PFSK-1 (cell line): ENCODE measurements around the gene FOXF2.

Source experiments
- FOXP2 ChIP-seq: optimal IDR thresholded peaks from 2 replicates; pipeline ENCODE3; 2011; ENCODE audit warnings: borderline replicate concordance, control low read depth, inconsistent platforms; ENCODE audit not compliant: insufficient read depth; ENCODE audit errors: extremely low read length, extremely low read depth
- POLR2AphosphoS5 ChIP-seq: IDR thresholded peaks from 2 replicates; pipeline ENCODE4 v1.6.1; 2012; ENCODE audit warnings: low read depth, mild to moderate bottlenecking, control low read depth, low read length, moderate library complexity
- REST ChIP-seq, 2 experiments: IDR thresholded peaks; 2 replicates each; pipeline versions ENCODE4 v1.6.1 to v1.8.0; 2011 to 2012; ENCODE audit warnings: low read depth in 2 of 2, low read length in 2 of 2, control low read depth in 1 of 2, inconsistent platforms in 1 of 2, mild to moderate bottlenecking in 1 of 2, moderate library complexity in 1 of 2; ENCODE audit not compliant: insufficient read depth in 1 of 2
- SIN3A ChIP-seq: IDR thresholded peaks from 2 replicates; pipeline ENCODE4 v1.6.1; 2012; ENCODE audit warnings: mild to moderate bottlenecking, low read length, moderate library complexity, borderline replicate concordance; ENCODE audit not compliant: insufficient read depth
- TAF1 ChIP-seq: IDR thresholded peaks from 2 replicates; pipeline ENCODE4 v1.6.1; 2012; ENCODE audit warnings: low read length, control low read depth, borderline replicate concordance; ENCODE audit not compliant: insufficient read depth

Gene FOXF2

GRCh38 chr6:1436334-1437306, 47.2 kb downstream of the FOXF2 start:
- no peak for TF ChIP-seq POLR2AphosphoS5
- TF ChIP-seq REST (IDR thresholded peaks at IDR 0.05; ENCODE audit: insufficient read depth in 1 of 2, low read depth in 2 of 2, low read length in 2 of 2): no peak
- no peak for TF ChIP-seq FOXP2
- TF ChIP-seq TAF1: no peak
- no peak for TF ChIP-seq SIN3A

GRCh38 chr6:1437553-1438406, 48.4 kb downstream of the FOXF2 start:
- TF ChIP-seq SIN3A (no peak), REST (IDR thresholded peaks at IDR 0.05; ENCODE audit: insufficient read depth in 1 of 2, low read depth in 2 of 2, low read length in 2 of 2) (no peak), TAF1 (no peak), POLR2AphosphoS5 (no peak), FOXP2 (no peak)

GRCh38 chr6:1438471-1438881, 49.1 kb downstream of the FOXF2 start:
- no peak for TF ChIP-seq TAF1
- TF ChIP-seq POLR2AphosphoS5: no peak
- TF ChIP-seq FOXP2: no peak
- TF ChIP-seq SIN3A: no peak
- TF ChIP-seq REST (IDR thresholded peaks at IDR 0.05; ENCODE audit: insufficient read depth in 1 of 2, low read depth in 2 of 2, low read length in 2 of 2): no peak

GRCh38 chr6:1439349-1439748, 50.0 kb downstream of the FOXF2 start:
- TF ChIP-seq SIN3A (no peak), TAF1 (no peak), FOXP2 (no peak), POLR2AphosphoS5 (no peak), REST (IDR thresholded peaks at IDR 0.05; ENCODE audit: insufficient read depth in 1 of 2, low read depth in 2 of 2, low read length in 2 of 2) (no peak)
